Endodermal cell (in vitro differentiated cells): ENCODE measurements around the gene IGF2BP1. TPM values are rescaled to one million over a fixed set of nuclear protein-coding genes. Genes with fewer than 3 reads are reported as not detected.

Experiments
- DNase-seq: peaks from one replicate; pipeline ENCODE4 v3.0.0-alpha.2; 2017
- H3K27ac ChIP-seq: 2 replicates; pipeline ENCODE4 v1.5.1; 2013; ENCODE audit warnings: mild to moderate bottlenecking, low read depth, low read length, moderate library complexity
- H3K27me3 ChIP-seq: 2 replicates; pipeline ENCODE4 v1.6.1; 2013; ENCODE audit warnings: mild to moderate bottlenecking, low read length, moderate library complexity; ENCODE audit not compliant: insufficient read depth, control insufficient read depth, poor library complexity, severe bottlenecking
- H3K36me3 ChIP-seq: 2 replicates; pipeline ENCODE4 v1.7.0; 2013; ENCODE audit warnings: mild to moderate bottlenecking, low read length, moderate library complexity; ENCODE audit not compliant: control insufficient read depth, insufficient read depth
- H3K4me1 ChIP-seq: one replicate; pipeline ENCODE4 v1.7.0; 2013; ENCODE audit warnings: low read length; ENCODE audit not compliant: control insufficient read depth, insufficient read depth
- H3K4me3 ChIP-seq: 2 replicates; pipeline ENCODE4 v1.5.1; 2013; ENCODE audit warnings: mild to moderate bottlenecking, low read length, moderate library complexity
- H3K9ac ChIP-seq: 2 replicates; pipeline ENCODE4 v1.6.1; 2013; ENCODE audit warnings: mild to moderate bottlenecking, low read length, moderate library complexity; ENCODE audit not compliant: poor library complexity, severe bottlenecking; ENCODE audit errors: extremely low read depth
- H3K9me3 ChIP-seq: 2 replicates; pipeline ENCODE4 v1.6.1; 2013; ENCODE audit warnings: mild to moderate bottlenecking, low read length, moderate library complexity; ENCODE audit not compliant: control insufficient read depth
- H3K27ac Mint-ChIP-seq: 2 replicates; pipeline ENCODE4 v1.8.0; 2020; ENCODE audit warnings: mixed read lengths
- H3K27me3 Mint-ChIP-seq: 2 replicates; pipeline ENCODE4 v1.8.0; 2021; ENCODE audit warnings: mild to moderate bottlenecking, mixed read lengths; ENCODE audit not compliant: insufficient read depth
- H3K36me3 Mint-ChIP-seq: 2 replicates; pipeline ENCODE4 v1.8.0; 2020; ENCODE audit warnings: low read depth, mixed read lengths
- H3K4me1 Mint-ChIP-seq: 2 replicates; pipeline ENCODE4 v1.8.0; 2020; ENCODE audit warnings: mixed read lengths
- H3K4me3 Mint-ChIP-seq: 2 replicates; pipeline ENCODE4 v1.8.0; 2020; ENCODE audit warnings: mild to moderate bottlenecking, moderate library complexity, mixed read lengths
- H3K9me3 Mint-ChIP-seq: 2 replicates; pipeline ENCODE4 v1.8.0; 2020; ENCODE audit warnings: mild to moderate bottlenecking, mixed read lengths
- CTCF ChIP-seq: fragments of 200-600 bp; sonication (generic); conservative IDR thresholded peaks from 2 replicates; pipeline ENCODE4 v1.5.0; 2021; ENCODE audit warnings: antibody characterized with exemption, mild to moderate bottlenecking
- WGBS, 2 experiments: methylation state at CpG; one replicate each; pipeline versions ENCODE4 v1.1.5 to v1.1.7; 2013; ENCODE audit warnings: missing lambda C conversion rate in 2 of 2, mixed read lengths in 1 of 2; ENCODE audit not compliant: insufficient coverage in 1 of 2, insufficient read length in 1 of 2; 5-methylcytosine and 5-hydroxymethylcytosine counted together
- total RNA-seq, 2 donors: library from RNA; stranded (reverse); fragmentation: NEBNext Ultra II Directional in 1 of 2; extraction: Animal tissue kit (Norgen Biotek cat#: 25700) in 1 of 2; gene quantifications; 2 replicates in 1 of 2; 3 replicates in 1 of 2; pipeline ENCODE4 v1.2.1, GENCODE V29; 2021

IGF2BP1 gene
- total RNA-seq, 2 donors from 2014 or later = 333 to 360 TPM

- WGBS, 2 experiments = 45 to 83% methylated on average over 2 to 7 of the region's 7 CpGs
These were observed 42.9 kb upstream of the IGF2BP1 start for GRCh38 chr17:48954300-48954755.

GRCh38 chr17:48960834-48961515 is 36.2 kb upstream of the IGF2BP1 start:
- no peak overlapping the region for H3K27ac ChIP-seq
- no peak overlapping the region for H3K4me3 ChIP-seq
- H3K27me3 Mint-ChIP-seq = peaks cover 8% of the 10 kb centered on the region
- WGBS, 2 experiments = 41% methylated on average over 3 to 11 of the region's 11 CpGs
- peak; percentile 82 for DNase-seq
- peak overlapping the region; percentile 25 for H3K4me3 Mint-ChIP-seq
- no peaks in the 10 kb centered on the region for H3K9me3 Mint-ChIP-seq
- no peaks in the 10 kb centered on the region for H3K9me3 ChIP-seq
- no peak overlapping the region for H3K9ac ChIP-seq
- H3K27ac Mint-ChIP-seq = peak overlapping the region; percentile 79
- peaks cover 20% of the 10 kb centered on the region for H3K4me1 Mint-ChIP-seq
- TF ChIP-seq CTCF = no peak
- H3K36me3 ChIP-seq = no peaks in the 10 kb centered on the region
- no peaks in the 10 kb centered on the region for H3K36me3 Mint-ChIP-seq
- no peaks in the 10 kb centered on the region for H3K27me3 ChIP-seq
- H3K4me1 ChIP-seq = peaks cover 9% of the 10 kb centered on the region

More at GRCh38 chr17:48954300-48954755, 42.9 kb upstream of the IGF2BP1 start:
- Histone ChIP-seq H3K4me3 (no peak overlapping the region), H3K4me1 (no peaks in the 10 kb centered on the region), H3K9me3 (no peaks in the 10 kb centered on the region), H3K9ac (no peak overlapping the region), H3K27ac (no peak overlapping the region), H3K36me3 (no peaks in the 10 kb centered on the region), H3K27me3 (no peaks in the 10 kb centered on the region)
- DNase-seq = peak; percentile 92
- Mint-ChIP-seq H3K9me3 (no peaks in the 10 kb centered on the region), H3K36me3 (no peaks in the 10 kb centered on the region), H3K4me3 (no peak overlapping the region), H3K27me3 (peaks cover 3% of the 10 kb centered on the region), H3K4me1 (peaks cover 10% of the 10 kb centered on the region), H3K27ac (no peak overlapping the region)
- peak; percentile 80 for TF ChIP-seq CTCF

- peak overlapping the region; percentile 79 for H3K27ac Mint-ChIP-seq
These were observed 35.5 kb upstream of the IGF2BP1 start for GRCh38 chr17:48961516-48962233.

More at GRCh38 chr17:48961516-48962233, 35.5 kb upstream of the IGF2BP1 start:
- peaks cover 20% of the 10 kb centered on the region for H3K4me1 Mint-ChIP-seq
- no peaks in the 10 kb centered on the region for H3K36me3 Mint-ChIP-seq
- Histone ChIP-seq H3K27me3 (no peaks in the 10 kb centered on the region), H3K4me3 (no peak overlapping the region), H3K36me3 (no peaks in the 10 kb centered on the region), H3K27ac (no peak overlapping the region), H3K4me1 (peaks cover 9% of the 10 kb centered on the region), H3K9me3 (no peaks in the 10 kb centered on the region), H3K9ac (no peak overlapping the region)
- no peak for TF ChIP-seq CTCF
- peak; percentile 93 for DNase-seq
- peak overlapping the region; percentile 25 for H3K4me3 Mint-ChIP-seq
- no peaks in the 10 kb centered on the region for H3K9me3 Mint-ChIP-seq
- peaks cover 8% of the 10 kb centered on the region for H3K27me3 Mint-ChIP-seq
- WGBS, 2 experiments = 45 to 76% methylated on average over 3 to 9 of the region's 10 CpGs
